ENCODE measurements around the gene CNTNAP5. TPM values are rescaled to one million over a fixed set of nuclear protein-coding genes. Genes with fewer than 3 reads are reported as not detected.

Gene CNTNAP5
- total and polyA plus RNA-seq, 2 experiments from 2014 or later, result 0.28 TPM; not detected in 1

DNA sequence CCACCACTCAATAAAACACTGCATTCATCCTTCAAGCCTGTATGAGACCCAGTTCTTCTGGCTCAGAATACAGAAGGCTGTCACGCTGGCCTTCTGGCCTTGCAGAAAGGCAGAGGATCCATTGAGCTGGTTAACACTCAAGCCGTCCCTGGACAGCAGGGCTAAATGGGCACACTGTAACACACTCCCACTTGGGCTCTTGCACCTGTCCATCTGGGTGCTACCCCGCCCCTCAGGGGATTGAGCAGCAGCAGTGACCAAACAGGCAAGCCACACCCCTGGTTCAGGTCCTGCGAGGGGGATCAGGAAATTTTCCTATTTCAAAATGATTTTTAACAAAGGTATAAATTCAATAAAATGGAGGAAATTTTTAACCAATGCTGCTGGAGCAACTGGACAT, 936.0 kb downstream of the CNTNAP5 start:
- Histone ChIP-seq H3K9me2 (replicated peaks; ENCODE audit: insufficient read depth) (no peaks in the 10 kb centered on the region), H3K27me3 (no peaks in the 10 kb centered on the region), H2AFZ (no peak overlapping the region), H3K79me2 (no peaks in the 10 kb centered on the region), H3K36me3 (replicated peaks; ENCODE audit: insufficient read depth, low read depth) (no peaks in the 10 kb centered on the region), H3K27ac (no peak overlapping the region), H3K4me2 (no peak overlapping the region), H4K20me1 (ENCODE audit: insufficient read depth, poor library complexity, severe bottlenecking) (no peaks in the 10 kb centered on the region), H3K4me1 (ENCODE audit: insufficient read depth) (no peaks in the 10 kb centered on the region), H3K9me3 (ENCODE audit: low read depth) (no peaks in the 10 kb centered on the region), H3K4me3 (no peak overlapping the region)
- TF ChIP-seq EZH2 (IDR thresholded peaks at IDR 0.05; ENCODE audit: borderline replicate concordance) (no peak), EZH2phosphoT487 (IDR thresholded peaks at IDR 0.05; ENCODE audit: low read depth, severe bottlenecking, unreplicated experiment) (no peak)
- TF ChIP-seq, protein P1, sequence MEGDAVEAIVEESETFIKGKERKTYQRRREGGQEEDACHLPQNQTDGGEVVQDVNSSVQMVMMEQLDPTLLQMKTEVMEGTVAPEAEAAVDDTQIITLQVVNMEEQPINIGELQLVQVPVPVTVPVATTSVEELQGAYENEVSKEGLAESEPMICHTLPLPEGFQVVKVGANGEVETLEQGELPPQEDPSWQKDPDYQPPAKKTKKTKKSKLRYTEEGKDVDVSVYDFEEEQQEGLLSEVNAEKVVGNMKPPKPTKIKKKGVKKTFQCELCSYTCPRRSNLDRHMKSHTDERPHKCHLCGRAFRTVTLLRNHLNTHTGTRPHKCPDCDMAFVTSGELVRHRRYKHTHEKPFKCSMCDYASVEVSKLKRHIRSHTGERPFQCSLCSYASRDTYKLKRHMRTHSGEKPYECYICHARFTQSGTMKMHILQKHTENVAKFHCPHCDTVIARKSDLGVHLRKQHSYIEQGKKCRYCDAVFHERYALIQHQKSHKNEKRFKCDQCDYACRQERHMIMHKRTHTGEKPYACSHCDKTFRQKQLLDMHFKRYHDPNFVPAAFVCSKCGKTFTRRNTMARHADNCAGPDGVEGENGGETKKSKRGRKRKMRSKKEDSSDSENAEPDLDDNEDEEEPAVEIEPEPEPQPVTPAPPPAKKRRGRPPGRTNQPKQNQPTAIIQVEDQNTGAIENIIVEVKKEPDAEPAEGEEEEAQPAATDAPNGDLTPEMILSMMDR (IDR thresholded peaks at IDR 0.05; ENCODE audit: poor library complexity), result no peak
- no peak for DNase-seq (ENCODE audit: low spot score)
- 90% methylated on average over 4 of the region's 4 CpGs for WGBS (ENCODE audit: low lambda C conversion rate, missing lambda C conversion rate)

Small RNA genes lying within 50 kb of the gene (small RNA-seq; reads per million reads assigned to genes)
- gene AC019159.1, result not detected
- not detected for gene MTND5P22
- not detected for gene RNA5SP102
